Ovary (tissue), 3 donors: Measurements from ENCODE around the gene MTERF4.

Experiments used
- EP300 ChIP-seq: sonication (generic); formaldehyde crosslinking; IDR thresholded peaks from one replicate; pipeline ENCODE4 v1.6.1; 2017; ENCODE audit warnings: antibody characterized with exemption
- TF ChIP-seq, protein P1 (sequence below), 3 donors: fragments of 450-650 bp in 2 of 3; fragments of 200-600 bp in 1 of 3; IDR thresholded peaks; one replicate each; pipeline versions ENCODE4 v1.5.1 to v1.8.0; 2016 to 2022; ENCODE audit warnings: antibody characterized with exemption in 3 of 3, mild to moderate bottlenecking in 1 of 3
- donor health status: DM: no; HTN: no; CAD: no.

DNA sequence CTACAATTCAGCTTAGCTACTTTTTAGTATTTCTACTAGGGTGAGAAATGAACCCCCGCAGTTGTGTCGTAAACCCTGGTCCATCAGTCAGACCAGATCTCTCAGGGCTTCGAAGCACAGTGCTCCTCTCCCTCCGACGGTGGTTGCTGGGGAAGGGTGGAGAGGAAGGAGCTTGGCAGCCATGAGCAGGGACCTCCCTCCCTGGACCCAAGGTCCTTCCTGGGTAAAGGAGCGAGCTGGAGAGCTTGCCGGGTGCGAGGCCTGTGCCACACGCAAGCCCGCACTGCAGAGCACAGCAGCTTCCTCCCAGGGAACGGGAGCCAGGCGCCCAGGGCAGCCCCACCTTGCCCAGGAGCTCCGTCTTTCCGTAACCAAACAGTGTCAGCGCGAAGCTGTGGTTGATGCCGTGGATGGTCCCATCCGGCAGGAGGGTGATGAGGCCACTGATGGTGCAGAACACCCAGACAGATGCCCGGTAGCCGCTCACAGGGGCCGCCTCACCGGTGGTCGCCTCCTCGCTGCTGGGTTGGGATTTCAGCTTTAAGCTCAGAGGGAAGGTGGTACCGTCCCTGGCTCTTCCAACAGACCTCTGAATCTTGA, 34.7 kb upstream of the MTERF4 start:
- TF ChIP-seq, protein P1, sequence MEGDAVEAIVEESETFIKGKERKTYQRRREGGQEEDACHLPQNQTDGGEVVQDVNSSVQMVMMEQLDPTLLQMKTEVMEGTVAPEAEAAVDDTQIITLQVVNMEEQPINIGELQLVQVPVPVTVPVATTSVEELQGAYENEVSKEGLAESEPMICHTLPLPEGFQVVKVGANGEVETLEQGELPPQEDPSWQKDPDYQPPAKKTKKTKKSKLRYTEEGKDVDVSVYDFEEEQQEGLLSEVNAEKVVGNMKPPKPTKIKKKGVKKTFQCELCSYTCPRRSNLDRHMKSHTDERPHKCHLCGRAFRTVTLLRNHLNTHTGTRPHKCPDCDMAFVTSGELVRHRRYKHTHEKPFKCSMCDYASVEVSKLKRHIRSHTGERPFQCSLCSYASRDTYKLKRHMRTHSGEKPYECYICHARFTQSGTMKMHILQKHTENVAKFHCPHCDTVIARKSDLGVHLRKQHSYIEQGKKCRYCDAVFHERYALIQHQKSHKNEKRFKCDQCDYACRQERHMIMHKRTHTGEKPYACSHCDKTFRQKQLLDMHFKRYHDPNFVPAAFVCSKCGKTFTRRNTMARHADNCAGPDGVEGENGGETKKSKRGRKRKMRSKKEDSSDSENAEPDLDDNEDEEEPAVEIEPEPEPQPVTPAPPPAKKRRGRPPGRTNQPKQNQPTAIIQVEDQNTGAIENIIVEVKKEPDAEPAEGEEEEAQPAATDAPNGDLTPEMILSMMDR (IDR thresholded peaks at IDR 0.05) = no peak
- TF ChIP-seq EP300 = no peak
